Stimulated activated naive CD4-positive, alpha-beta T cell (primary cell): Measurements from ENCODE around the gene PRR3.

Experiments
- DNase-seq, 6 experiments: peaks; one replicate each; lab custom pipeline; 2025; lab: John Stamatoyannopoulos, UW

PRR3 gene

DNA sequence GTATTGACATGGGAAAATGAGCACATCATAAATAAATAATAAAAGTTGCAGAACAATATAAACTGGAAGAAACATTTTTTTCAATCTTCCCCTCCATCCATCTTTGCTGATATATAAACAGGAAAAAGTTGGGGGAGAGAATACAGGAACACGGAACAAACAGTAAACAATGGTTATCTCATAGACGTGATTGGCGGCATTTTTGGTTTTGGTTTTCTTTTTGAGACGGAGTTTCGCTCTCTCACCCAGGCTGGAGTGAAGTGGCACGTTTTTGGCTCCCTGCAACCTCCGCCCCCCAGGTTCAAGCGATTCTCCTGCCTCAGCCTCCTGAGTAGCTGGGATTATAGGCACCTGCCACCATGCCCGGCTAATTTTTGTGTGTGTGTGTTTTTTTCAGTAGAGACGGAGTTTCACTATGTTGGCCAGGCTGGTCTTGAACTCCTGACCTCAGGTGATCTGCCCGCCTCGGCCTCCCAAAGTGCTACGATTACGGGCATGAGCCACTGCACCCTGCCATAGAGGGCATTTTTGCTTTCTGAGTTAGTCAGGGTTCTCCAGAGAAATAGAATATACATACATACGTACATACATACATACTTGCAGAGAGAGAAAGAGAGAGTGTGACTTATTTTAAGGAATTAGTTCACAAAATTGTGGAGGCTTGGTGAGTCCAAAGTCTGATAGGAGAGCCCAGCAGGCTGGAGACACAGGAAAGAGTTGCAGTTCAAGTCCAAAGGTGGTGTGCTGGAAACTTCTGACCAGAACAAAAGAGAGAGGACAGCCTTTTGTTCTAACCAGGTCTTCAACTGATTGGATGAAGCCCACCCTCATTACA, 23.4 kb upstream of the PRR3 start:
- no peak for DNase-seq

DNA sequence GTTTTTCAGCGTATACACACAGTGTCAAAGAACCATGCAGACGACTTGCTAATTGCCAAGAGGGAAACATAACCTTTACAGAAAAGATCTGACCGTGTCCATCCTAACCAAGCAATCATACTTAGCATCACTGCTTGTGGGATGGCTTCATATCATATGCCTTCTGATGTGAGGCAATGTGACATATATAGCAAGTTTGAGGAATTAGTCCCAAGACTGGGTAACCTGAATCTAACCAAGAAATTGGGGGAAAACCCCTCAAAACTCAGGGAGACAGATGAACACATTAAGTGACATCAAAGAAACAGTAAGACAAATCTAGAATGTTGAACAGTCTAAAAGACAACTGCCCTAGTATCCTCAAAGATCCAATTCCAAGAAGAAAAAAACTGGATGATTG, 19.2 kb upstream of the PRR3 start:
- DNase-seq, result no peak

DNA sequence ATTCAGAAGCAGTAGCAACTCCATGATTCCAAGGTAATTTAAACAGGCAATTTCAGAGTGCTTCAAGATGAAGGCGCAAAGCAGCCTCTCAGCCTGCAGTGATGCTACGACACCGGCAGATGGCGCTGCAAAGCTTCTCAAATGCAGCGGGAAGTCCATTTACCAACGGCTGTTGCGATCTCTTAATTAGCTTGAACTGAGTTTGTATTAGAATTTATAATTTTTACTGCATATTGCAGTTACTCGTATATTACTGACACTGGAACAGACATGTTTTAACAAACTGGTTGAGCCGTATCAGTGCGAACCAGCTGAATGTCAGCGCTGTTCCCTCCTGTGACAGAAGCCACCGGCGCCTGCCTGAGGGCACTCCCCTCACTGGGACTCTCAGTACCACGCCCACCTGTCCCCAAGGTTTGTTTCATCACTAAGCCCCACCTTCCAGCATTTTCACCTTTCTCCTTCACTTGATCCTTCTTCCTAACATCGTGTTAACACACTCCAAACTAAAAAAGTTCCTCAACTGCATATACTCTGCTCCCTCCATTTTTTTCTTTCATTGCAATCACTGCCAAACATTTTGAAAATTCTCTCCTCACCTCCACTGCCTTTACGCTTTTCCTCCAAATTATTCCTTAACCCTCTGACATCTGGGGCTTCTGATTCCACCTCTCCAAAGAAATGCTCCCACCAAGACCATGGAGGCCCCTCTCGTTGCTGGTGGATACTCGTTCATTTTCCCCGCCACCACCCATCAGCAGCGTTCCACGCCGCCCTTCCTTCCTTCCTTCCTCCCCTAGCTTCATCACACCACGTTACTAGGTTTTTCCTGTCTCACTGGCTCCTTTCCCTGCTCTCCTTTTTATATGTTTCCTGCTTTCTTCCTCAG, 15.3 kb upstream of the PRR3 start:
- peak; percentile 67 to 85 (median 72) for DNase-seq

DNA sequence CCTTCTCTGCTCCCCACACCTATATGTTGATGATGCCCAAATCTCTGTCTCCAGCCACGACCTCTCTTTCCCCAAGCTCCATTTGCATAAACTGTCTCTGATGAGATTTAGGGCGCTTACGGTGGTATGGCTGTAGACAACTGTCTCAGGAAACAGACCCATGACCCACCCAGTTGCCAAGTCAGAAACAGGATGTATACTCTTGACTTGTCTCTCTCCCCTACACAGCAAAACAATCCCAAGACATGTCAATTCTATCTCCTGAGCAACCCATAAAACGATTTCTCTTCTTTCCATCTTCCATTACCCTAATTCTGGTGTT, 14.7 kb upstream of the PRR3 start:
- DNase-seq, result peak in 4 of 6 experiments; percentile 14 to 59 (median 48)

DNA sequence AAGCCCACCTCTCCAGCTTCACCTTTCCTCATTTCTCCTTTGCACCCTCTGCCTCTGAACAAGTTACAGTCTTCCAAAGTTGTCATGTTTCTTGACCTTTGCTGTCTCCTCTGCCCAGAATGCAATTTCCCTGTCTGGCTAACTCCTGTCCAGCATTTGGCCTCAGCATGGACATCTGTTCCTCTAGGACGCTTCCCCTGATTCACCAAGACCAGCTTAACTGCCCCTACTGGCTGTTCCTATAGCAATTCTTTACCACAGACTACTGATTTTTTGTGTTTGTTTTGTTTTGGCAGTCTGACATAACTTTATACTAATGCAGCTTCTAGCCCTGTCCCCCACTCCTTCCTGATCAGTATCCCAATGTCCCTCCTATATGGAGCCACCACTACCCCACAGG, 14.2 kb upstream of the PRR3 start:
- no peak for DNase-seq

DNA sequence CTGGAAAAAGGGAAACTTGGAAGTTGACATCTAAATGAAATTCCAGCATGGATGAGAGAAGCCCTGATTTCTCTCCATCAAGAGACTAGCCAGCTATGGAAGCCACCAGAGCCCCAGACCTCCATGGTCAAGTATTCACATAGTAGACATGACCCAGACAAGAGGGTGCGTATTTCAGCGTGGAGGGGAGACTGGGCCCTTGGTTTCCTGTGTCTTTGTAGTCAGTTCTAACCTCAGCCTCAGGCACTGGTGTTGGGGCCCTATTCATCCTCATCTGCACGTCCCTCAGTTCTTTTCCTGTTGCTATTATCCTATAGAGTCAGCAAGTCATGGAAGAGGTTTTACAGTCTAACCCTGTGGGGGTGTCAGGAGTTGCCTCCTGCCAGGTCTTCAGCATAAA, 13.3 kb upstream of the PRR3 start:
- peak in 3 of 6 experiments; percentile 9 to 16 (median 13) for DNase-seq

DNA sequence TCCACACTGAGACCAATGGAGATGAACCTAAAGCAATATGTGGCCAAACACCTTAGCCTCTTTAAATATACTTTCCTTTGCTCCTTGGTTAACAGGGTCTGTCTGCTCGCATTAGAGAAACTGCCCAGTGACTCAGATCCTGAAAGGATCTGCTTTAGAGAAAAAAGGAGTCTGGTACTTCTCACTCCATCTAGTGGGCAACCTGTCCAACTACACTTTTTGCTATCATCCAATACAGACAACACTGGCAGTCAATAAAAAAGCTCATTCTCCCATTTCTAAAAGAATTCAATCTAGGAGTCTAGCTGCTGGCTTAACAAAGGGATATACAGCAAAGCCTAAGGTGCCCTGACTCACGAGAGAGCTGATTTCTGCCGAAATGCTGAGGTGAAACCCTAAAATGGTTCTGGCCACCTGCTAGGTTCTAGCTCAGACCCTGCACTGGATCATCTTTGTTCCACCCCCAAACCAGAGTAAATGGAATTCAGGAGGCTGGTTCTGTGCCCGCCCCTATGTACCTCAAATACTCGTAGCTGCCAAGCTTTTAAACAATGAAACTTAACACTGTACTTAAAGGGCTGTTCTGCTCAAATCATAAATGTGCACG, 12.3 kb upstream of the PRR3 start:
- DNase-seq, result peak in 3 of 6 experiments; percentile 29 to 55 (median 51)

DNA sequence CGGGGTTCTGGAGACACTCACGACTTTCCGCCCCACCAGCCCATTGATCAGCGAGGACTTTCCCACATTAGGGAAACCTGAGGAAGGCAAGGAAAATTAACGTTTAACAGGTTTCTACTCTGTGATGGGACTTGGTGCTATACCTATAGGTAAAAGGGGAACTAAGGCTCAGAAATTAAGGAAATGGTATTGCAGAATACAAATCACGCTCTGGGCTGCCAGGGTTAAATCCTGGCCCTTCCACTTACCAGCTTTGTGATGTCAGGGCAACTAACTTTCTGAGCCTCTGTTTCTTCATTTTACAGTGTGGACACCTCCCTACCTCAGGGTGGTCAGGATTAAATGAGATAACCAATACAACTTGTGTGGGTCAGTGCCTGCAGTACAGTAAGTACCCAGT, 9.6 kb upstream of the PRR3 start:
- no peak for DNase-seq

DNA sequence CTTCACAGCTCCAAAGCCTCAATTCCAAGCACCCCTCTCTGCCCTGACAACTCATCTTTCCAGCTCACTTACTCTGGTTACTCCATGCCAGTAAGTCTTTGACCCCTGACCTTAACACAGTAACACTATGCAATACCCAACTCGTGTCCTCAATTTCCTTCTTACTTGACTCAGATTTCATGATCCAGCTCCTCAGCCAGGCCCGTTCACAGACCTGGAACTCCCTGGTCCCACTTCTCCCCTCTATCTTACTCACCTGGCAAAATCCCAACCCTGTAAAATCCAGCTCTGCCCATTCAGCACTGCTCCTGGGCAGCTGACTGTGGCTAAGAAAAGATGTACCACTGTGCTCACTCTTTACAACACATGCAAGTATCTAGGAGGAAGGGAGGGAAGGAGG, 8.7 kb upstream of the PRR3 start:
- no peak for DNase-seq

DNA sequence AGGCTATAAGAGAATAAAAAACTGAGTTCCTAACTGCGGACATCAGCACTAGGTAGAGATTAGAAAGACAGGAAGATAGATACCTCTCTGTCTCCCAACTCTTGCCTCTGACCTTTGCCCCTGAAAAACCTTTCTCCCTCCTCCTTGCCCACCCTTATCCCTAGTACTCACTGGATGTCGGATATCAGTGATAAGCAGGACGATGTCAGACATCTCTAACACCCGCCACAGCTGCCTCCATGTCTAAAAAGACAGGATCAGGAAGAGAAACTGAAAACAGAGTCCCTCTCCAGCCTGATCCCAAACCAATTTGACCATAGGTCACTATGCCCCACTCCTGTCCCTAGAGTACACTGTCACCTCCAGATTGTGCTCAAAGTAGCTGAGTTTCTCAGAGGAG, 2.7 kb upstream of the PRR3 start:
- no peak for DNase-seq

DNA sequence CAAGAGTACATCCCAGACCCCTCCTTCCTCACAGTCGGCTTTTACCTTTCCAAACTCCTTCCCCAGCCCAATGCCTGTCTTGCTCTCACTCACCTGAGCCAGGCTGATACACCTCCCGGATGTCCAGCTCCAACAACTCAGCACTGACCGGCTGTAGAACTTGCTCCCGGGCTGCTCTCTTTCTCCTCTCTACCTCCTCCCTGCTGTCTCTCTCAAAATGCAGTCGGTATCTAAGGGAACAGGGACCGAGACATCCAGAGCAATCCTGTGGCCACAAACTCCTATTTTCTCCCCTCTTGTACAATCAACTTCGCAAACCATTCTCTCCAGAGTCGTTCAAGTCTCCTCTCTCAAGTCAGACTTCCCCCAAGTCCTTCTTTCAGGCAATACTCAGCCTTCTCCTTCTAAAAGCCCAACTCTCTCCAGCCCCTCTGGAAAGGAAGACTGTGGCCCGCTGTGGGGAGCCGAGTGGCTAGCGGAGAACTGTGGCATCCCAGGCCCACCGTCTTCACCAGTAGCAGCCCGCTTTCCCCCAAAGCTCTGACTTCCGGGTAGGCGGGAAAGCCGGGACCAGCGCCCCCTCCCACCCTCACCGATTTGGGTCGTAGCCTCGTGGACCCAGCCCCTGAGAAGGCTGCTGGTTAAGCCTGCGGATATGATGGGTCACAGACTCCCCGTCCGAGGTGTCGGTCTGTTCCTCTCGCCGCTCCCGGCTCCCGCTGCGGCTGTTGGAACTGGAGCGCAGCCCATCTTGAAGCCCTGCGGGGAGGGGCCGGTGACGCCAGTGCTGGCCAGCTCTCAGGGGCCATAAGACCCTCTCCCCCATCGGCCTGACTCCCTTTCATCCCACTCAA, 1.9 kb upstream of the PRR3 start:
- DNase-seq, result peak in 3 of 6 experiments; percentile 35 to 43 (median 41)

DNA sequence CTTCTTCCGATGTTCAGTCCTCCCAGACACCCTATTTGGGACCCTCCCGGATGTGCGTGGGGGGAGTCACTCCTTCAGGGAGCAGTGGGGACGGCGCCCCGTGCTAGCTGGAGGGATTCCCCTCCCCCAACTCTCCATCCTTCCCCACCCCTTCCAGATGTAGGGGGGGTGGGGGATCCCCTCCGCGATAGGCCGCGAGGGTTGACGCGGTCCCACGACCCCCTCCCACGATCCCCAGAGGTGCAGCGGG, 1.4 kb upstream of the PRR3 start:
- no peak for DNase-seq

DNA sequence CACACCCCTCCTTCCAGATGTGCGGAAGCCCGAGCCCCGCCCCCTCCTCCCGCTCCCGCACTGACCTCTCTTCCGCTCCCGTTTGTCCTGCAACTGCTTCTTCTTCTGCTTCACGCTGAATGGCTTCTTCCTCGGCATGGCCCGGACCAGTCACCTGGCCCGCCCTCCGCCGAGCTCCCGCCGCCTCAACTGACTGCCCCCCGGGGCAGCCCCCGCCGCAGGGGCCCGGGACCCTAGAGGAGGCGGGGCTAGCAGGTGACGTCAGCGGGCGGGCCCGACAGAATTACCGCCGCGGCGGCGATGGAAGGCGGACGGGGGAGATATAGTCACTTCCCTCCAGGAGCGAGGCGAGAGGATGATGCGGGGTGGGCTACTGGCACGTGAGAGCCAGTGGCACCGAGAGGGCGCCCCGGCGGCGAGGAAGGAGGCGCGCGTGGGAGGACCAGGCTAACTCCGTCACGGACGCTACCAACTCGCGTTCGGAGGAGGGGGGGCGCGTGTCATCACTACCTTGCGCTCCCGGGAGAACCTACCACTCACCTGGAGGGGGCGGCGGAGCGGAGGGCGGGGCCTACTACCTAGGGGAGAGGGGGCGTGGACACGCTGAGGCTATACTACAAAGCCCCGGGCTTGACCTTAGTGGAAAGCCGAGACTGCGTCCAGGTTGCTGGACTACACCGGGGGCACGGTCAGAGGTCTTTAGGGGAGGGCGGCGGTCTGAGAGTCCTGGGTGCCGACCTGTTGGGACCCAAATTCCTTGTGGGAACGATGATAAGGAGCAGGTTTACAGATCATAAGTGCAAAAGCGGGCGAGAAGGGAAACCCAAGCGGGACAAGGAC, 809 bp upstream of the PRR3 start, which contains the start of gene GNL1:
TSS of gene GNL1 (minus strand) at position 424 of the 840 bp plus-strand sequence. CDS start at position 138, 286 bp downstream.
- DNase-seq, result peak; percentile 97 to 99 (median 98)

DNA sequence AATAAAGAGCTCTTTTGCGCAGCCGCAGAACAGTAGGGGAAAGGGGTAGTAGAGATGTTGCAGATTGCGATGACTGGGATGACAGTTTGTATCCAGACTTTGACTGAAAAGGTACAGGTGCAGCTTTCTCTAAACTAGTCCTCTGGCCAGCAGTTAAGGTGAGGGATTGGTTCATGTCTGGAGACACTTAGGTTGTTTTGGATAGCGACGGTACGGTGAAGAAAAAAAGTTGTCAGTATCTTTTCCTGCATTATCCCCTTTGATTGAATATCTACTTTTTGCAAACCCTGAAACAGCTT, 537 bp downstream of the PRR3 start:
- DNase-seq, result no peak

DNA sequence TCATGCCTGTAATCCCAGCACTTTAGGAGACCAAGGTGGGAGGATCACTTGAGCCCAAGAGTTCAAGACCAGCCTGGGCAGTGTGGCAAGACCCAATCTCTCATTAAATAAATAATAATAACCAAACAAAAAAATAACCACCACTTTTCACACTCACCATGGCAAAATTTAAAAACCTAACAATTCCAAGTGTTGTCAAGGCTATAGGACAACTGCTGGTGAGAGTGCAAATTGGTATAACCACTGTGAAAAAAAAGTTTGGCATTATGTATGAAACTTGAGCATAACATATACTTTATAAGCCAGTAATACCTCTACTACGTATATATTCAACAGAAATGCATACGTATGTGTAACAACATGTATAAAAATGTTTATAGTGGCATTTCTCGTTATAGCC, 3.8 kb downstream of the PRR3 start:
- DNase-seq, result no peak

DNA sequence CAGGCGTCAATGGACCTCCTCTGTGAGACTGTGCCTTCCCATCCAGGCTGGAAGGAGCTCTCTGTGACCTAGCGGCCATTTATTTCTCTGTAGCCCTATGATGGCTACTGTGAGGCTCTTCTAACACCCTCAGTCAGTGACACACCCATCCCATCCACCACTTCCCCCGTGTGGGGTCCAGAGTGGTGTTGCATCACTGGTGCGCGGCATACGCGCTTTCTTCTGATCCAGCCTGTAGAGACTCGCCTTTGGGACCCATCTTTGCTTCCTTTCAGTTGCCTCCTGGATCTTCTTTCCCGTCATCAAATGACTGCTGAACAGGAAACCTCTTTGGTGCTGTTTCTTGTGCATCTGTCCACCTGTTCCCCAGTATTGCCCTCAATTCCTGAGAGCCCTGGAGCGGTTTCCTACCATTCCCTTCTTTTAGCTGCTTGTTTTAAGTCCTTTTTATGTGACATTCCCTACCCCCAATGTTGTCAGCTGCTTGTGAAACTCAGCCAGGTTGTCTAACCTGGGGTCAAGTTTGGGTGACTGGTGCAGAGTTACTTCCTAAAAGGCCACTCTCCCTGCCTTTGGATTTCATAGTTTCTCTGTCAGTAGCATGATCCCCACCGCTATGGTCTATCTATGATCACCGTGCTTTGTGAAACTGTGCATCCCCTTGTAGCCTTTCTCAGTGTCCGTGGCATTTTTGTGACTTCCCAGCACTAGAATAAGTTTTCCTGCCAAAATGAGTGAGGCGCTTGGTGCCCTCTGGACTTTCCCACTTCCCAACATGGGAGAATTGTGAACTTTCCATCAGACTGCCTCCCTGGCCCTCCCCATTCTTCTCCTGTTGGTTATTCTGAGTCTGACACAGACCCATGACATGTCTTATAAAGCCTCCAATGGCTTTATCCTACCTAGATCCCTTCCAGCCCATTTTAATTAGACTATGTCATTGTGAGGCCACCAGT, 5.7 kb downstream of the PRR3 start:
- DNase-seq, result no peak

DNA sequence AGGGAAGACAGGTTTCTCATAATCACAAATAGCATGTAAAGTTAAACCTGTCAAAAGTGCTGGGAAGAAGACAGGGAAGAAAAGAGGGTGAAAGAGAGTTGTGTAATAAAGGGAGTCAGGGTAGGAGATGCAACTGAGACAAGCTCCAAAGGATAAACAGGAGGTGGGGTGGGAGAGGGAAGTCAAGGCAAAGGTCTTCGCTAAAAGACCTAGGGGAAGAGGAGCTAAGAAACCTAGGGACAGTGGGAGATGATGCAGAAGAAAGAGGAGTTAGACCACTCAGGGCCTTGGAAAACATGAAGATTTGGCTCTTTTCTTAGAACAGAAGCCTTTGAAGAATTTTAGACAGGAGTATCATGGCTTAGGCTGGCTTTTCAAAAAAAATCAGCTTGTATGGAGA, 7.0 kb downstream of the PRR3 start:
- DNase-seq, result no peak

DNA sequence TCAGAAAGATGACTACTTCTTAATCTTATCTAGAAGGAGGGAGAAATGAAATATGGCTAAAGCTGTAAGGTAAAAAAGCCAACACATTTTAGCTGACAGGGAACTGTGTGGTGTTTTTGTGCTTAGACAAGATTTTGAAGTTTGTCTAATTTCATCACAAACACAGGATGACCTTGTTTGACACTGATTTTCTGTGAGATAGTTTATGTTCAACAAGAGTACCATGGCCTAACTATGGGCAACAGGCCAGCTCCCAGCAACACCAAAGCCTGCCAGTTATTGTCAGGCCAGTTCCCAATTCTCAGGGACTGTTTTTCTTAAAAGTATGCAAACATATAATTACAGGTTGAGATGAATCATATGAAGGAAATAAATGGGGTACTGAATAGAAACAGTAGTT, 8.7 kb downstream of the PRR3 start:
- no peak for DNase-seq

DNA sequence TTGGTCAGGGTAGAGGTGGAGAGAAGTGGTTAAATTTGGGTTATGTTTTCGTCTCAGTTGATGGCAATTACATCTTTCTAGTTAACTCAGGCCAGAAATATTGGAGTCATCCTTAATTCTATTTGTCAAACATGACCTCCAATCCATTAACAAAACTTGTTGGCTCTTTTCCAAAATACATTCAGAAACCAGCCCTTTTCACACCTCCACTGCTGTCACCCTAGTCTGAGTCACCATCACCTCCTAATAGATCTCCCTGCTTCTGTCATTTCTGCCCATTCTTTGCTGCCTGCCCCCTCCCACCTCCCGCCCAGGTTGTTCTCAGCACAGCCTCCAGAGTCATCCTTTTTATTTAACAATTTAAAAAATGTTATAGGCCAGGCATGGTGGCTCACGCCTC, 11.2 kb downstream of the PRR3 start:
- DNase-seq, result no peak

DNA sequence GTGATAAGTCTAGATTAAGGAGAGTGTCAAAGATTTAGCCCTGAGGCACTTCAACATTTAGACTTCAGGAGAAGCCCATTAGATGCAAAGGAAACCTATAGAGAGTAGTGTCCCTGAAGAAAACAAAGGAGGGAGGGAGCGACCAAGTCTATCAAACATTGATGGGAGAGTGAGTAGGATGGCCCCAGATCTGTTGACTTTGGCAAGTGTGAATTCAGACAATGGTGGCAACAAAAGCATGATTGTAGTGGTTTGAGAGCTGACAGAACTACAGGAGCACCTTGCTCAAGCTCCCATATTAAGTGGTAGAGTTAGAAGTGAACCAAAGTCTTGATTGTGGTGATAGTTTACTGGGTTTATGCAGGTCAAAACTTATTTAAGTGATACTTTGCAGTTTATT, 13.2 kb downstream of the PRR3 start:
- no peak for DNase-seq
